A549 (cell line): ENCODE results near the gene CREM. TPM values are rescaled to one million over a fixed set of nuclear protein-coding genes. Genes with fewer than 3 reads are reported as not detected.
A peak's percentile ranks its signal among the peaks of the same experiment; 100 is the strongest.

ENCODE experiments used
- ATAC-seq, 2 experiments: fragments of 200-7000 bp in 1 of 2; fragments of >200 bp in 1 of 2; cut with Nextera tagmentation in 1 of 2; cut with Tn5 transposase in 1 of 2; 3 replicates each; pipeline versions ENCODE4 v1.8.0 to v1.9.1; 2018 to 2020; ENCODE audit warnings: mild to moderate bottlenecking in 1 of 2, moderate library complexity in 1 of 2
- CTCF ChIA-PET: fragments of 300-600 bp; sonication (Branson Sonifier 250); formaldehyde crosslinking; extraction: SDS; loops from one replicate; lab custom pipeline; 2021; ENCODE audit warnings: antibody characterized with exemption, inconsistent platforms; lab: Yijun Ruan, JAX
- POLR2A ChIA-PET: fragments of 350-600 bp; formaldehyde crosslinking; extraction: SDS; loops from one replicate; lab custom pipeline; 2021; ENCODE audit warnings: antibody characterized with exemption, inconsistent platforms; lab: Yijun Ruan, JAX
- DNase-seq, 2 experiments: peaks; one replicate each; pipeline versions ENCODE4 v3.0.0 to v3.0.0-alpha.2; 2011 to 2016; ENCODE audit warnings: low read depth in 1 of 2, low spot score in 1 of 2
- FAIRE-seq: peaks from 2 replicates; lab custom pipeline; 2011; peaks lifted over from hg19 to GRCh38; lab: Jason Lieb, UNC
- H3K27ac ChIP-seq, 2 experiments: fragments of >200 bp; sonication (Bioruptor Twin); formaldehyde crosslinking; 3 replicates each; pipeline ENCODE4 v1.5.1; 2016 to 2017
- H3K4me1 ChIP-seq: fragments of >200 bp; sonication (Bioruptor Twin); formaldehyde crosslinking; 3 replicates; pipeline ENCODE4 v1.6.1; 2016
- H3K4me2 ChIP-seq: fragments of >200 bp; sonication (Bioruptor Twin); formaldehyde crosslinking; 3 replicates; pipeline ENCODE4 v1.6.1; 2016
- H3K4me3 ChIP-seq: fragments of >200 bp; sonication (Bioruptor Twin); formaldehyde crosslinking; 3 replicates; pipeline ENCODE4 v1.5.1; 2016
- H3K9me3 ChIP-seq: fragments of >200 bp; sonication (Bioruptor Twin); formaldehyde crosslinking; 3 replicates; pipeline ENCODE4 v1.6.1; 2016
- BHLHE40 ChIP-seq: IDR thresholded peaks from 2 replicates; pipeline ENCODE4 v1.6.1; 2012; ENCODE audit warnings: low read depth, low read length, inconsistent platforms
- CEBPB ChIP-seq, 2 experiments: fragments of >200 bp in 1 of 2; sonication (Bioruptor Twin) in 1 of 2; formaldehyde crosslinking in 1 of 2; IDR thresholded peaks; 2 replicates each; pipeline ENCODE4 v1.6.1; 2012 to 2016
- CTCF ChIP-seq: fragments of >200 bp; sonication (Bioruptor Twin); formaldehyde crosslinking; IDR thresholded peaks from 3 replicates; pipeline ENCODE4 v1.5.1; 2016
- EHF ChIP-seq: fragments of 250-450 bp; sonication (Bioruptor Pico); IDR thresholded peaks from 2 replicates; pipeline ENCODE4 v1.5.0; 2020; ENCODE audit warnings: mild to moderate bottlenecking
- EHMT2 ChIP-seq: fragments of 200-600 bp; sonication (generic); IDR thresholded peaks from 2 replicates; pipeline ENCODE4 v1.6.1; 2016; ENCODE audit warnings: antibody characterized with exemption, low read depth, mild to moderate bottlenecking, moderate library complexity
- EP300 ChIP-seq, 2 experiments: fragments of >200 bp; sonication (Bioruptor Twin); formaldehyde crosslinking; IDR thresholded peaks; 2 replicates in 1 of 2; 3 replicates in 1 of 2; pipeline ENCODE4 v1.6.1; 2016 to 2017
- FOSB ChIP-seq: fragments of 250-450 bp; sonication (Bioruptor Pico); IDR thresholded peaks from 2 replicates; pipeline ENCODE4 v1.5.0; 2020; ENCODE audit warnings: mild to moderate bottlenecking, moderate library complexity
- FOSL2 ChIP-seq, 2 experiments: fragments of 450-650 bp in 1 of 2; fragments of >200 bp in 1 of 2; sonication (Bioruptor Twin) in 1 of 2; formaldehyde crosslinking; IDR thresholded peaks; 2 replicates each; pipeline versions ENCODE4 v1.5.0 to v1.6.1; 2016 to 2020; ENCODE audit warnings: mild to moderate bottlenecking in 1 of 2, moderate library complexity in 1 of 2
- GATA3 ChIP-seq: IDR thresholded peaks from 2 replicates; pipeline ENCODE4 v1.6.1; 2012; ENCODE audit warnings: borderline replicate concordance
- HDAC2 ChIP-seq: fragments of 200-600 bp; sonication (generic); IDR thresholded peaks from 2 replicates; pipeline ENCODE4 v1.6.1; 2016
- HOXA7 ChIP-seq: fragments of 250-450 bp; sonication (Bioruptor Pico); IDR thresholded peaks from 2 replicates; pipeline ENCODE4 v1.5.0; 2020; ENCODE audit warnings: mild to moderate bottlenecking, moderate library complexity
- KDM5A ChIP-seq: fragments of 200-600 bp; sonication (generic); IDR thresholded peaks from 2 replicates; pipeline ENCODE4 v1.6.1; 2016; ENCODE audit warnings: antibody characterized with exemption, mild to moderate bottlenecking
- MAFK ChIP-seq: fragments of 450-650 bp; IDR thresholded peaks from 2 replicates; pipeline ENCODE4 v1.6.1; 2014; ENCODE audit not compliant: partially characterized antibody
- NPAS2 ChIP-seq: fragments of 250-450 bp; sonication (Bioruptor Pico); IDR thresholded peaks from 2 replicates; pipeline ENCODE4 v1.8.0; 2022; ENCODE audit warnings: mild to moderate bottlenecking, moderate library complexity, borderline replicate concordance
- POLR2AphosphoS2 ChIP-seq: conservative IDR thresholded peaks from 2 replicates; pipeline ENCODE4 v1.6.1; 2012; ENCODE audit warnings: low read length, improper control_type of control experiment, inconsistent platforms
- RARB ChIP-seq: fragments of 250-450 bp; sonication (Bioruptor Pico); IDR thresholded peaks from 2 replicates; pipeline ENCODE4 v1.8.0; 2021; ENCODE audit warnings: mild to moderate bottlenecking, moderate library complexity
- RNF2 ChIP-seq: fragments of 200-600 bp; sonication (generic); IDR thresholded peaks from 2 replicates; pipeline ENCODE4 v1.6.1; 2016; ENCODE audit warnings: low read depth, mild to moderate bottlenecking, antibody characterized with exemption, moderate library complexity, borderline replicate concordance
- SMC3 ChIP-seq: fragments of >200 bp; sonication (Bioruptor Twin); formaldehyde crosslinking; IDR thresholded peaks from 3 replicates; pipeline ENCODE4 v1.6.1; 2018; ENCODE audit warnings: inconsistent platforms
- TFCP2L1 ChIP-seq: fragments of 250-450 bp; sonication (Bioruptor Pico); IDR thresholded peaks from 2 replicates; pipeline ENCODE4 v1.5.0; 2021; ENCODE audit warnings: mild to moderate bottlenecking
- TP53 ChIP-seq: fragments of 250-450 bp; sonication (Bioruptor Pico); IDR thresholded peaks from 2 replicates; pipeline ENCODE4 v1.5.0; 2021; ENCODE audit warnings: mild to moderate bottlenecking, moderate library complexity
- WGBS: methylation state at CpG from one replicate; pipeline ENCODE4 v1.1.6; 2017; ENCODE audit errors: missing lambda C conversion rate; 5-methylcytosine and 5-hydroxymethylcytosine counted together
- polyA plus RNA-seq, 4 experiments: library from polyadenylated mRNA; depleted of rRNA in 3 of 4; stranded (reverse); fragments of >200 nt; fragmentation: RNase III in 1 of 4; extraction: RNeasy Plus Mini Kit Qiagen cat#74134 plus additional on column Dnase treatment in 1 of 4; gene quantifications; 2 replicates in 3 of 4; 3 replicates in 1 of 4; pipeline ENCODE4 v1.2.3, GENCODE V29; 2011 to 2017
- TF ChIP-seq, protein P1 (sequence below): fragments of 150-350 bp; IDR thresholded peaks from 2 replicates; pipeline ENCODE4 v1.6.1; 2014; ENCODE audit warnings: low read depth, mild to moderate bottlenecking, low read length
- TF ChIP-seq, protein P2 (sequence below): fragments of >200 bp; sonication (Bioruptor Twin); formaldehyde crosslinking; IDR thresholded peaks from 3 replicates; pipeline ENCODE4 v1.6.1; 2016

CREM gene
- polyA plus RNA-seq, 2 of the 4 experiments (the other 2 are of a cell fraction) = 53.3 to 112 TPM

DNA sequence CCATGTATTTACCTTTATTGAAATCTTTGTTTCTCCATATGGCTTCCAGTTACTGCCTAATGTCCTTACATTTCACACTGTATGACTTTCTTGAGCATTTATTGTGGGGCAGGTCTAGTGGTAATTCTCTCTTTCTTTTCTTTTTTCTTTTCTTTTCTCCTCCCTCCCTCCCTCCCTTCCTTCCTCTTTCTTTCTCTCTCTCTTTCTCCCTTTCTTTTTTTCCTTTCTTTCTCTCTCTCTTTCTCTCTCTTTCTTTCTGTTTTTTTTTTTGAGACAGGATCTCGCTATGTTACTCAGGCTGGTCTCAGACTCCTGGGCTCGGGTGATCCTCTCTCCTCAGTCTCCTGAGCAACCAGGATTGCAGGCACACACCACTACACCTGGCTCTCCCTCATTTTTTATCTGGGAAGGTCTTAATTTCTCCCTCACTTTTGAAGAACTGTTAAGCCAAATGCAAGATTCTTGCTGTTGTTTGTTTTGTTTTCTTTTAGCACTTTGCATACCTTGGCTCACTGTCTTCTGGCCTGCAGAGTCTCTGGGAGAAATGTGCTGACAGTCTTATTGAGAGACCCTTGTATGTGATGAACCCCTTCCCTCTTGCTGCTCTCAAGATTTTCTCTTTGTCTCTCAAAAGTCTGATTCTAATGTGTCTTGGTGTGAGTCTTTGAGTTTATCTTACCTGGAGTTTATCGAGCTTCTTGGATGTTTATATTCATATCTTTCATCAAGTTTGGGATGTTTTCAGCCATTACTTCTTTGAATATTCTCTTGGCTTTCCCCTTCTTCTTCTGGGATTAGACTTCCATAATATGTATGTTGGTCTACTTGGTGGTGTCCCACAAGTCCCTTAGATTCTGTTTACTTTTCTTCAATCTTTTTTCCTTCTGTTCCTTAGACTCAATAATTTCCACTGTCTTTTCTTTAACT is 130.7 kb downstream of the CREM start:
- no peak overlapping the region for H3K27ac ChIP-seq
- no peak overlapping the region for H3K4me2 ChIP-seq
- ChIA-PET CTCF (interaction anchor here (0.8 kb wide), 1 partner anchor 101 kb away, joined by 3 read pairs; no protein-coding TSS in a partner anchor), POLR2A (no interaction called here)
- no peak for TF ChIP-seq RNF2
- no peak for TF ChIP-seq GATA3
- TF ChIP-seq RARB (CRISPR knock-in tag) = no peak
- TF ChIP-seq, protein P1, sequence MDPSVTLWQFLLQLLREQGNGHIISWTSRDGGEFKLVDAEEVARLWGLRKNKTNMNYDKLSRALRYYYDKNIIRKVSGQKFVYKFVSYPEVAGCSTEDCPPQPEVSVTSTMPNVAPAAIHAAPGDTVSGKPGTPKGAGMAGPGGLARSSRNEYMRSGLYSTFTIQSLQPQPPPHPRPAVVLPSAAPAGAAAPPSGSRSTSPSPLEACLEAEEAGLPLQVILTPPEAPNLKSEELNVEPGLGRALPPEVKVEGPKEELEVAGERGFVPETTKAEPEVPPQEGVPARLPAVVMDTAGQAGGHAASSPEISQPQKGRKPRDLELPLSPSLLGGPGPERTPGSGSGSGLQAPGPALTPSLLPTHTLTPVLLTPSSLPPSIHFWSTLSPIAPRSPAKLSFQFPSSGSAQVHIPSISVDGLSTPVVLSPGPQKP = no peak
- TF ChIP-seq CTCF = no peak
- TF ChIP-seq HOXA7 (CRISPR knock-in tag) = no peak
- no peak for TF ChIP-seq SMC3
- no peak for TF ChIP-seq CEBPB (IDR thresholded peaks at IDR 0.05)
- TF ChIP-seq NPAS2 (CRISPR knock-in tag) = no peak
- TF ChIP-seq EHMT2 = no peak
- TF ChIP-seq, protein P2, sequence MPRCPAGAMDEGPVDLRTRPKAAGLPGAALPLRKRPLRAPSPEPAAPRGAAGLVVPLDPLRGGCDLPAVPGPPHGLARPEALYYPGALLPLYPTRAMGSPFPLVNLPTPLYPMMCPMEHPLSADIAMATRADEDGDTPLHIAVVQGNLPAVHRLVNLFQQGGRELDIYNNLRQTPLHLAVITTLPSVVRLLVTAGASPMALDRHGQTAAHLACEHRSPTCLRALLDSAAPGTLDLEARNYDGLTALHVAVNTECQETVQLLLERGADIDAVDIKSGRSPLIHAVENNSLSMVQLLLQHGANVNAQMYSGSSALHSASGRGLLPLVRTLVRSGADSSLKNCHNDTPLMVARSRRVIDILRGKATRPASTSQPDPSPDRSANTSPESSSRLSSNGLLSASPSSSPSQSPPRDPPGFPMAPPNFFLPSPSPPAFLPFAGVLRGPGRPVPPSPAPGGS = no peak
- TF ChIP-seq BHLHE40 = no peak
- no peak for TF ChIP-seq POLR2AphosphoS2
- TF ChIP-seq TFCP2L1 (CRISPR knock-in tag) = no peak
- TF ChIP-seq EP300 (IDR thresholded peaks at IDR 0.05) = no peak
- no peak for TF ChIP-seq EHF (CRISPR knock-in tag)
- no peak for TF ChIP-seq HDAC2
- no peak for TF ChIP-seq TP53 (CRISPR knock-in tag)
- TF ChIP-seq KDM5A = no peak
- H3K4me3 ChIP-seq = no peak overlapping the region
- FAIRE-seq (no peak), DNase-seq (no peak), ATAC-seq (no peak)
- peaks cover 10% of the 10 kb centered on the region for H3K4me1 ChIP-seq
- H3K9me3 ChIP-seq = peaks cover 15% of the 10 kb centered on the region
- WGBS = 33% methylated on average over 3 of the region's 3 CpGs

- CTCF ChIA-PET = interaction anchor here (1.3 kb wide), 1 partner anchor 23 kb away, joined by 3 read pairs; no protein-coding TSS in a partner anchor
- peak; percentile 58 to 79 for DNase-seq
These were observed 133.2 kb downstream of the CREM start for GRCh38 chr10:35259769-35260397.

More at GRCh38 chr10:35259769-35260397, 133.2 kb downstream of the CREM start:
- FAIRE-seq (peak; percentile 65), ATAC-seq (peak; percentile 98 to 99)
- Histone ChIP-seq H3K4me1 (peaks cover 10% of the 10 kb centered on the region), H3K27ac (peak overlapping the region; percentile 53 to 75; a peak in 5 of 6 replicates), H3K9me3 (peaks cover 15% of the 10 kb centered on the region), H3K4me2 (peak overlapping the region; percentile 49), H3K4me3 (no peak overlapping the region)
- WGBS = 22% methylated on average over 3 of the region's 3 CpGs
- TF ChIP-seq EHMT2 = no peak
- TF ChIP-seq FOSB = no peak
- peak; percentile 12 for TF ChIP-seq MAFK
- no peak for TF ChIP-seq FOSL2 (IDR thresholded peaks at IDR 0.05)
- peak; percentile 69 for TF ChIP-seq FOSL2 (CRISPR knock-in tag; IDR thresholded peaks at IDR 0.05)
- POLR2A ChIA-PET = interaction anchor here (0.6 kb wide), 1 partner anchor 54 kb away, joined by 6 read pairs; no protein-coding TSS in a partner anchor
